ENCODE measurements around the gene PLA2G15.

Gene PLA2G15

DNA sequence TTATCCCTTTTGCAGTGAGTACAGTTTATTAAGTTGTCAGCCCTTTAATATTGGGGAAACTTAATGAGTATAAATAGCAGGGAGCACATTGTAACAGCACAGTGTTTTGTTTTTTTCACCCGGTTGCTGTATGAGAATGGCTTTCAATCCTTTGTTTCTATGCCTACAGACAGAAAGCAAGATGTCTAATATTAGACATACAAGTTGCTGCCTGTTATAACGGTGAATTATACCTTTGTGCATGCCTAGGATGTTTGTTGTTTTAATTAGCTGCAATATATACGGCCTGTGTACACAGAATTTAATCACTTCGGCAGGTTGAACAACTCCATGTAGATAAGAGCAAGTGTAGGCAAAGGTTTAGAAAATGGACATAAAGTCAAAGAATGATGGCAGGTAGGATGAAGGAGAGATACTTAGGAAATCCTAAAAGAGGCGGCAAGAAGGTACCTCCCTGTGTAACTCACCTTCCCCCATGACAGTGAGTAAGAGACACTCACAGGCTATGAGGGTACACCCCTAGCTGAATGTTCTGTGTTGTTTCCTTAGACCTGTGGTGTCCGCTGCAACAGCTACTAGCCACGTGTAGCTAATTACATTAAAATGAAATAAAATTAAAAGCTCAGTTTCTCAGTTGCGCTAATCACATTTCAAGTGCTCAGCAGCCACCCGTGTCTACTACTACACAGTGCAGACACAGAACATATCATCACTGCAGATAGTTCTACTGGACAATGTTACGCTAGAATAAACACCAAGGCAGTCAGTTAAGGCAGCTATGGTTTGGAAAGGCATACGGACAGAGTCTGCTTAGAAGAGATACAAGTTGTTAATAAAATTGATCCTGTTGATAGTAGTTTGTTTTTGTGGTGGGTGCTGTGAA is 54.6 kb downstream of the PLA2G15 start:
- no peak for DNase-seq

DNA sequence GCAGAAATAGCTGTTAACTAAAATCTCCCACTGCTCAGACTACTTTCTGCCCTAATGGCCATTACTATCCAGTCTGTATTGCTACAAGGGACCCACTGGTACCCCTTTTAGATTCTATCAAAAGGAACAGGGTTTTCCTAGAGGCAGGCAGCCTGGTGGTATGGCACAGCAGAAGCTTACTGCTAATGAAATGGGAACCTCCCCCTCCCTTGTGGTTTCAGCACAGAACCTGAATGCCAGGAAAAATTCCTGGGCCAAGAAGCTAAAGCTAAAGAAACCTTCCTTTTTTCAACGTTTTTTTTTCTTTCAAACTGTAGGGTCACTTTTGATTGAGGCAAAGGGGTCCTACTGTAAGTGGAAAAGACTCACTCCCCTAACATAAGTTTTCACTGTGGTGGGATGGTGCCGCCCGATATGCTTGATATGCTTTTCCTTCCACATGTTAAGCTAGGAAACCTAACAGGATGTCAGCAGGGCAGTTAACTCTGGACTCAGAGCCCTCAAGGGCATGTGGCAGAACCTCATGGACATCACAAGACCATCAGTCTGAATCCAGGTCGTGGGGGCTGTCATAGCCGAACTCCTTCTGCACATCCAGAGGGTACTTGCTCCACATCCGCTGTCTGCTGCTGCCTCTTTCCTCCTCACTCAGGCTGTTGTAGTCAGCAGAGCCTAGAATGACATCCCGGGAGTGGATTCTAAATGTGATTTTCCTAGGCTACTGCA is 55.7 kb downstream of the PLA2G15 start:
- DNase-seq = no peak

DNA sequence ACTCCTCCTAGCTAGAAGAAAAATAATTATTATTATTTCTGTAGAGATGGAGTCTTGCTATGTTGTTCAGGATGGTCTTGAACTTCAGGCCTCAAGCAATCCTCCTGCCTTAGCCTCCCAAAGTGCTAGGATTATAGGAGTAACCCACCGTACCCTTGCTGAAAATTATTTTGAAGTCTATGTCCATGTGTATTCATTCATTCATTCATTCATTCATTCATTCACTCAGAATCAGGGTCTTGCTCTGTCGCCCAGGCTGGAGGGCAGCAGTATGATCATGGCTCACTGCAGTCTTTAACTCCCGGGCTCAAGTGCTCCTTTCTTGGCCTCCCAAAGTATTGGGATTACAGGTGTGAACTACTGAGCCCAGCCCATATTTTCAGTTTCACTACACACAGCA is 61.5 kb downstream of the PLA2G15 start:
- DNase-seq = no peak

DNA sequence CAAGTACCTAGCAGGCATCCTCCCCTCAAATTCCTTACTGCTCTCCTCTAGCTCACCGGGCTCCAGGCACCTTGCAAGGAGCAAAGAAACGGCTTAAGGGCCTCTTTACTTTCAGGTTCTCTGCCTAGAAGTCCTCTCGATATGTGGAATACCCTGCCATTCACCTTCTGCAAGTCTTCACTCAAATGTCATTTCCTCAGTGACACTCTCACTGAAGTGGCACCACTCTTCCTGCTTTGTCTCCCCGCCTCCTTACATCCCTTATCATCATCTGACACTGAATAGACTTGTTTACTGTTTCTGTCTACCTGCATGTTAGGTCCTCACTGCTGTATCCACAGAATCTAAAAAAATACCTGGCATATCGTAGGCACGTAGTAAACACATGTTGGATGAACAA is 64.6 kb downstream of the PLA2G15 start:
- DNase-seq = peak; percentile 39

DNA sequence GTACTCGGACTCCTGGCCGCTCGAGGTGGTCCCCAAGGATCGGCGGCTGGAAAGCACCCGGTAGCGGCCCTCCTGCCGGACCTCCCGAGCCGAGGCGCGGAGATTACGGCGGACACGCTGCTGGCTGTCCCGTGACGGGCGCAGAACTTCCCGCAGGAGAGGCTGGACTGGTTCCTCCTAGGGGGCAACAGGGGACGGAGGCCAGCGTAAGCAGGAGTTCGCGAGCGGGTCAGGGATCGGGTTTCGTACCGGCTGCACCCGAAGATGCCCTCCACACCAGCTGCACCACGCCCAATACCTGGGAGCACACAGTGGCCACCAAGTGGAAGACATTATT is 65.2 kb downstream of the PLA2G15 start:
- no peak for DNase-seq

Measured in activated CD4-positive, alpha-beta T cell treated with anti-CD3 and anti-CD28 coated beads, Interleukin-2, Interleukin-6, amounts not matched to agents 100 ng/mL and 50 ng/mL, durations not matched to agents 16 hours and 8 hours (primary cell).